Peyer's patch (tissue), 4 donors: ENCODE results near the gene MTMR3. TPM values are rescaled to one million over a fixed set of nuclear protein-coding genes. Genes with fewer than 3 reads are reported as not detected.

Experiments used
- DNase-seq, 3 donors: peaks; one replicate each; pipeline ENCODE4 v3.0.0-alpha.2; 2017 to 2019
- H3K27ac ChIP-seq, 4 donors: fragments of 200-600 bp; sonication (generic); one replicate each; pipeline ENCODE4 v1.5.1; 2016 to 2019
- H3K27me3 ChIP-seq, 2 donors: fragments of 200-600 bp; sonication (generic); one replicate each; pipeline ENCODE4 v1.5.1; 2019
- H3K36me3 ChIP-seq, 3 donors: fragments of 200-600 bp; sonication (generic); one replicate each; pipeline ENCODE4 v1.5.1; 2016 to 2019
- H3K4me1 ChIP-seq, 4 donors: fragments of 200-600 bp; sonication (generic); one replicate each; pipeline ENCODE4 v1.5.1; 2016 to 2019
- H3K4me3 ChIP-seq, 4 donors: fragments of 200-600 bp; sonication (generic); 1 replicate in 3 of 4; 2 replicates in 1 of 4; pipeline ENCODE4 v1.5.1; 2016 to 2019; ENCODE audit warnings: mild to moderate bottlenecking in 1 of 4
- H3K9me3 ChIP-seq, 4 donors: fragments of 200-600 bp; sonication (generic); one replicate each; pipeline ENCODE4 v1.5.1; 2016 to 2019; ENCODE audit warnings: mild to moderate bottlenecking in 1 of 4
- CTCF ChIP-seq, 6 experiments: fragments of 450-650 bp in 4 of 6; fragments of 200-600 bp in 2 of 6; sonication (generic) in 1 of 6; IDR thresholded peaks; one replicate each; pipeline ENCODE4 v1.5.1; 2017 to 2019; ENCODE audit warnings: antibody characterized with exemption in 6 of 6, mild to moderate bottlenecking in 3 of 6, moderate library complexity in 1 of 6
- POLR2A ChIP-seq, 2 donors: fragments of 450-650 bp; IDR thresholded peaks; one replicate each; pipeline ENCODE4 v1.5.1; 2017; ENCODE audit warnings: antibody characterized with exemption in 2 of 2, mild to moderate bottlenecking in 2 of 2, moderate library complexity in 2 of 2
- total RNA-seq, 4 donors: library from RNA; depleted of rRNA; stranded (reverse); fragments of >200 nt; gene quantifications; one replicate each; pipeline ENCODE4 v1.1.0, GENCODE V29; 2016

The MTMR3 gene
- total RNA-seq, 4 donors from 2014 or later = 49.4 to 97.8 (median 84.0) TPM

DNA sequence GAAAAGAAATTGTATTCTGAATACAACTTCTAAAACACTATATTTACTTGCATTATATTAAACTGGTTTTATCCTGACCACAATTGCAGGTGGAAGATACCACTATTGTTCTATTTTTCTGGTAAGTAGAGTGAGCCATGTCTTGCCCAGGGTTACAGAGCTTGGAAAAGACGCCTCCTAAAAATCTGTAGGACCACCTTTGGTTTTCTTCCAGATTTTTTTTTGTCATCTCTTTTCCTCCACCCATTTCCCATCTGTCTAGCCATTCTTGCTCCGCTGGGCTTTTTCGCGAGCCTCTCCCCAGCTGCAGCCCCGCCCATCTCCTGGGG lies 294 bp upstream of the MTMR3 start:
- DNase-seq = no peak
- peak overlapping the region; percentile 83 to 98 (median 96) for H3K4me3 ChIP-seq
- no peaks in the 10 kb centered on the region for H3K9me3 ChIP-seq
- TF ChIP-seq POLR2A (IDR thresholded peaks at IDR 0.05) = no peak
- TF ChIP-seq CTCF (IDR thresholded peaks at IDR 0.05) = no peak
- H3K27ac ChIP-seq = peak overlapping the region in 3 of 4 donors; percentile 93 to 98 (median 95)
- H3K27me3 ChIP-seq = no peaks in the 10 kb centered on the region
- peaks cover 0 to 32% (median 2%) of the 10 kb centered on the region in 4 donors for H3K4me1 ChIP-seq
- no peaks in the 10 kb centered on the region for H3K36me3 ChIP-seq

DNA sequence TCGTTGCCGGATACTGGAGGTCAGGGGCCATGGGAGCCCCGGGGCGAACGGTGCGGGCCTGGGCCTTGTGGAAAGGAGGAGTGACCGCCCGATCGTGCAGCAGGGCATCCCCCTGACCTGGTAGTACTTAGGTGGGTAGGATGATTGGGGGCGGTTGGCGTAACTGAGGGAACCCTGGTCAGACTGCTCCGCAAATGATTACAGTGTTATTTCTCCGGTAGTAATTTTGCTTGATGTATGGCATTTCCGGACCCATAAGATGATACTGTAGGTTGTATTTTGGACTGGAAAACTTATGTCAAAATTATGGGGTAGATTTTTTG lies 762 bp downstream of the MTMR3 start:
- Histone ChIP-seq H3K36me3 (no peaks in the 10 kb centered on the region), H3K4me1 (peaks cover 0 to 34% (median 2%) of the 10 kb centered on the region in 4 donors), H3K27ac (peak overlapping the region; percentile 93 to 98 (median 94)), H3K9me3 (no peaks in the 10 kb centered on the region), H3K4me3 (peak overlapping the region; percentile 83 to 98 (median 96)), H3K27me3 (no peaks in the 10 kb centered on the region)
- no peak for TF ChIP-seq POLR2A (IDR thresholded peaks at IDR 0.05)
- TF ChIP-seq CTCF (IDR thresholded peaks at IDR 0.05) = no peak
- DNase-seq = no peak

DNA sequence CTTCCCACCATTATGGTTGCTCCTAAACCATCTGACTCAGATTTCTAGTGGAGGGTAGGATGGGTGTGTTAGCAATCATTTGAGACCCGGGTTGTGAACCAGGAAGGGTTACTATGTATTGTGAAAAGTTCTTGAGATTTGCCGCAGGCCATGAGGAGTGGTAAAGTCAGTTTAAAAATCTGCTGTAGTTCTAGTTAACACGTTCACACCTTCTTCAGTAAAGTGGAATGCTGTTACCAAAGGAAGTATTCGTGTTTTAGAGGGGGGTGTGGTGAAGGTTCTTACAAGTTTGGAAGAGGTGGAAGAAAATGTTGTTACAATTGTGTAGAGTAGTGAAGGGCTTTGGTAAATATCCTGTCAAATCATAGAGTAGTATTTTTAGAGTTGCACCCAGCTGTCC lies 2.6 kb downstream of the MTMR3 start:
- DNase-seq = no peak
- Histone ChIP-seq H3K27me3 (no peaks in the 10 kb centered on the region), H3K9me3 (no peaks in the 10 kb centered on the region), H3K4me1 (peaks cover 0 to 34% (median 2%) of the 10 kb centered on the region in 4 donors), H3K4me3 (no peak overlapping the region), H3K36me3 (no peaks in the 10 kb centered on the region), H3K27ac (no peak overlapping the region)
- TF ChIP-seq CTCF (IDR thresholded peaks at IDR 0.05) = no peak
- TF ChIP-seq POLR2A (IDR thresholded peaks at IDR 0.05) = no peak

DNA sequence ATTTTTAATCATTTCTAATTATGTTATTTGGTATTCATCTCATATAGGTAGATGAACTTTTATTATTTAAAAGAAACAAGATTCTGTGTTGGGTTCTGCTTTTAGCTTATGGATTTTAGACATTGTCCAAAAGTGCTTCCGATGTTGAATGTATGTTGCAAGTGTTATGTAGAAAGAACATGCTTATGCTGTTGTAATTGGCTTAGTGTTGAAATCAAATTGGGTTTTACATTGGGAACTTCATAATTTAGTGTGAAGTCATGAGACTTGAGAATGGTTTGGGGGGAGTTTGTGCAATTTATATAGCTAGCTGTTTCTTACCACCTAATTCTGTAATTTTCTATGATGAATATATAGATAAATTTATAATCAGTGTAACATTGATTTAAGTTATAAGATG lies 3.6 kb downstream of the MTMR3 start:
- no peak overlapping the region for H3K4me3 ChIP-seq
- H3K4me1 ChIP-seq = peaks cover 0 to 34% (median 2%) of the 10 kb centered on the region in 4 donors
- no peaks in the 10 kb centered on the region for H3K36me3 ChIP-seq
- no peaks in the 10 kb centered on the region for H3K27me3 ChIP-seq
- TF ChIP-seq POLR2A (IDR thresholded peaks at IDR 0.05) = no peak
- no peaks in the 10 kb centered on the region for H3K9me3 ChIP-seq
- no peak overlapping the region for H3K27ac ChIP-seq
- no peak for DNase-seq

DNA sequence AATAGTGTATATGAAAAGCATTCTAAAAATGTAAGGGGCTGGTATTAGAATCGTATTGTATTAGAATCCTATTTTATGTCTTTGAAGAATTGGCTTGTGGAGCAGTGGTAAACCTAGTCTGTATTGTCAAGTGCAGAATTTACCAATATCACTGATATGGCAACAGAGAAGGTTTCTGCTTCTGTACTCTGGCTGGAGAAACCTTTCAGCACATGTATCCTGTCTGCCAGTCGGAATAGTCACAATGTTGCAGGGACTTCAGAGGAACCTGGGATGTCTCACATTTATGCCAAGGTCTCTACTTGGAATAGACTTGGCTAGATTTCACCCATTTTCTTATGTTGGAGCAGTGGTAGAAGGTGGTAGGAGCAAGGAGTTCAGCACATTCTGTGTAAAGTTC lies 4.4 kb downstream of the MTMR3 start:
- H3K27me3 ChIP-seq = no peaks in the 10 kb centered on the region
- TF ChIP-seq CTCF (IDR thresholded peaks at IDR 0.05) (no peak), POLR2A (IDR thresholded peaks at IDR 0.05) (no peak)
- no peak for DNase-seq
- H3K4me1 ChIP-seq = peaks cover 0 to 34% (median 2%) of the 10 kb centered on the region in 4 donors
- no peaks in the 10 kb centered on the region for H3K36me3 ChIP-seq
- no peaks in the 10 kb centered on the region for H3K9me3 ChIP-seq
- no peak overlapping the region for H3K27ac ChIP-seq
- H3K4me3 ChIP-seq = no peak overlapping the region

- no peaks in the 10 kb centered on the region for H3K27me3 ChIP-seq
- TF ChIP-seq POLR2A (IDR thresholded peaks at IDR 0.05) = no peak
- no peak for TF ChIP-seq CTCF (IDR thresholded peaks at IDR 0.05)
- no peak overlapping the region for H3K27ac ChIP-seq
- H3K4me3 ChIP-seq = no peak overlapping the region
- peaks cover 0 to 22% (median 2%) of the 10 kb centered on the region in 4 donors for H3K4me1 ChIP-seq
- DNase-seq = no peak
- no peaks in the 10 kb centered on the region for H3K9me3 ChIP-seq
- no peaks in the 10 kb centered on the region for H3K36me3 ChIP-seq
These were observed 7.8 kb downstream of the MTMR3 start for GRCh38 chr22:29890760-29891159.
